ENCODE results near the gene SAP30L.

DNA sequence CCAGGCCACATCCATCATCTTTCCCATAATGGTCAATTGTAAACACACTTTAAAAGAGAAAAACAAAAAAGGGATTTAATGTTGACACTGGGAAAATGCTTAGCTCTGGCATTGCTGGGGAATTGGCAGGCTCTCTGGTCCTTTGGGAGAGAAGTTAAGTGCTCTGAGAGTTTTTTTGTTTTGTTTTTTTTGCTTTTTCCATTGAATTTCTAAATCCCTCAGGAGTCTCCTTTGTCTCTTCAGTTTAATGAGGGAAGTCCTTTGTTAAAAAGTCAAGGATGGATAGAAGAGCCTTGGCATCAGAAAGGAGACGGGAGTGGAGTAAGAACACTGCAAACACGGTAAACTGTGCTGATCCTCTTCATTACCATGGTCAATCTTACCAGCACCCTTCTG, 39.3 kb downstream of the SAP30L start:
- TF ChIP-seq, protein P1, sequence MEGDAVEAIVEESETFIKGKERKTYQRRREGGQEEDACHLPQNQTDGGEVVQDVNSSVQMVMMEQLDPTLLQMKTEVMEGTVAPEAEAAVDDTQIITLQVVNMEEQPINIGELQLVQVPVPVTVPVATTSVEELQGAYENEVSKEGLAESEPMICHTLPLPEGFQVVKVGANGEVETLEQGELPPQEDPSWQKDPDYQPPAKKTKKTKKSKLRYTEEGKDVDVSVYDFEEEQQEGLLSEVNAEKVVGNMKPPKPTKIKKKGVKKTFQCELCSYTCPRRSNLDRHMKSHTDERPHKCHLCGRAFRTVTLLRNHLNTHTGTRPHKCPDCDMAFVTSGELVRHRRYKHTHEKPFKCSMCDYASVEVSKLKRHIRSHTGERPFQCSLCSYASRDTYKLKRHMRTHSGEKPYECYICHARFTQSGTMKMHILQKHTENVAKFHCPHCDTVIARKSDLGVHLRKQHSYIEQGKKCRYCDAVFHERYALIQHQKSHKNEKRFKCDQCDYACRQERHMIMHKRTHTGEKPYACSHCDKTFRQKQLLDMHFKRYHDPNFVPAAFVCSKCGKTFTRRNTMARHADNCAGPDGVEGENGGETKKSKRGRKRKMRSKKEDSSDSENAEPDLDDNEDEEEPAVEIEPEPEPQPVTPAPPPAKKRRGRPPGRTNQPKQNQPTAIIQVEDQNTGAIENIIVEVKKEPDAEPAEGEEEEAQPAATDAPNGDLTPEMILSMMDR (IDR thresholded peaks at IDR 0.05): no peak
- no peak for TF ChIP-seq POLR2A (IDR thresholded peaks at IDR 0.05)

Measured in Peyer's patch (tissue), 4 donors.